Astrocyte (in vitro differentiated cells and primary cell): Measurements from ENCODE around the gene LINC00632. TPM values are rescaled to one million over a fixed set of nuclear protein-coding genes. Genes with fewer than 3 reads are reported as not detected.

Experiments
- DNase-seq: peaks from one replicate; pipeline ENCODE4 v3.0.0-alpha.2; 2010; ENCODE audit warnings: low read depth
- FAIRE-seq: peaks from 2 replicates; lab custom pipeline; 2011; peaks lifted over from hg19 to GRCh38; lab: Jason Lieb, UNC
- H2AFZ ChIP-seq: 2 replicates; pipeline ENCODE4 v1.6.0; 2012; ENCODE audit warnings: low read depth, low read length, inconsistent platforms
- H3K27ac ChIP-seq: 2 replicates; pipeline ENCODE4 v1.5.1; 2011; ENCODE audit warnings: low read depth, low read length, inconsistent platforms
- H3K27me3 ChIP-seq: 2 replicates; pipeline ENCODE4 v1.6.0; 2011; ENCODE audit warnings: low read length, inconsistent platforms; ENCODE audit not compliant: insufficient read depth
- H3K36me3 ChIP-seq: 2 replicates; pipeline ENCODE4 v1.5.1; 2011; ENCODE audit warnings: low read length, inconsistent platforms; ENCODE audit not compliant: insufficient read depth
- H3K4me1 ChIP-seq: 2 replicates; pipeline ENCODE4 v1.5.1; 2011; ENCODE audit warnings: low read length, inconsistent platforms; ENCODE audit not compliant: insufficient read depth
- H3K4me2 ChIP-seq: 2 replicates; pipeline ENCODE4 v1.6.0; 2012; ENCODE audit warnings: low read length, inconsistent platforms
- H3K4me3 ChIP-seq: 2 replicates; pipeline ENCODE4 v1.5.1; 2011; ENCODE audit warnings: low read depth, mild to moderate bottlenecking, low read length, inconsistent platforms; ENCODE audit not compliant: insufficient read depth
- H3K79me2 ChIP-seq: 2 replicates; pipeline ENCODE4 v1.6.0; 2012; ENCODE audit warnings: mild to moderate bottlenecking, low read length, inconsistent platforms; ENCODE audit not compliant: insufficient read depth
- H3K9ac ChIP-seq: 2 replicates; pipeline ENCODE4 v1.6.0; 2012; ENCODE audit warnings: mild to moderate bottlenecking, low read length, inconsistent platforms
- H3K9me3 ChIP-seq: 2 replicates; pipeline ENCODE4 v1.5.1; 2012; ENCODE audit warnings: low read depth, mild to moderate bottlenecking, low read length, inconsistent platforms; ENCODE audit not compliant: insufficient read depth
- H4K20me1 ChIP-seq: 2 replicates; pipeline ENCODE4 v1.6.0; 2012; ENCODE audit warnings: low read length, inconsistent platforms; ENCODE audit not compliant: insufficient read depth
- H3K27ac Mint-ChIP-seq: one replicate; pipeline ENCODE4 v1.8.0; 2021; ENCODE audit warnings: mild to moderate bottlenecking, mixed read lengths; ENCODE audit not compliant: unreplicated experiment
- H3K27me3 Mint-ChIP-seq: one replicate; pipeline ENCODE4 v1.8.0; 2021; ENCODE audit warnings: low read depth, mixed read lengths; ENCODE audit not compliant: unreplicated experiment
- H3K36me3 Mint-ChIP-seq: one replicate; pipeline ENCODE4 v1.8.0; 2021; ENCODE audit warnings: low read depth, mixed read lengths; ENCODE audit not compliant: unreplicated experiment
- H3K4me1 Mint-ChIP-seq: one replicate; pipeline ENCODE4 v1.8.0; 2021; ENCODE audit warnings: low read depth, mixed read lengths; ENCODE audit not compliant: unreplicated experiment
- H3K4me3 Mint-ChIP-seq: one replicate; pipeline ENCODE4 v1.8.0; 2021; ENCODE audit warnings: mild to moderate bottlenecking, moderate library complexity, mixed read lengths; ENCODE audit not compliant: unreplicated experiment
- H3K9me3 Mint-ChIP-seq: one replicate; pipeline ENCODE4 v1.8.0; 2021; ENCODE audit warnings: mild to moderate bottlenecking, mixed read lengths; ENCODE audit not compliant: unreplicated experiment
- CTCF ChIP-seq: IDR thresholded peaks from 2 replicates; pipeline ENCODE4 v1.5.1; 2011; ENCODE audit warnings: low read depth, mild to moderate bottlenecking, inconsistent platforms, low read length, moderate library complexity; ENCODE audit not compliant: insufficient read depth
- EZH2 ChIP-seq: IDR thresholded peaks from 2 replicates; pipeline ENCODE4 v1.6.1; 2012; ENCODE audit warnings: mild to moderate bottlenecking, low read length, inconsistent platforms; ENCODE audit not compliant: insufficient read depth
- total RNA-seq: library from RNA; stranded (reverse); gene quantifications from 2 replicates; pipeline ENCODE4 v1.2.1, GENCODE V29; 2021

LINC00632 gene
- total RNA-seq, 1 donor from 2014 or later: 318 TPM

GRCh38 chrX:140804292-140804691 lies 94.7 kb downstream of the LINC00632 start:
- Histone ChIP-seq H3K4me2 (no peak overlapping the region), H2AFZ (no peak overlapping the region), H3K9ac (no peak overlapping the region), H4K20me1 (no peaks in the 10 kb centered on the region), H3K4me1 (no peaks in the 10 kb centered on the region), H3K79me2 (no peaks in the 10 kb centered on the region), H3K36me3 (no peaks in the 10 kb centered on the region), H3K4me3 (no peak overlapping the region), H3K27ac (no peak overlapping the region), H3K9me3 (no peaks in the 10 kb centered on the region), H3K27me3 (no peaks in the 10 kb centered on the region)
- Mint-ChIP-seq H3K9me3 (no peaks in the 10 kb centered on the region), H3K27ac (no peak overlapping the region), H3K36me3 (no peaks in the 10 kb centered on the region), H3K4me3 (no peak overlapping the region), H3K27me3 (no peaks in the 10 kb centered on the region), H3K4me1 (peaks cover 4% of the 10 kb centered on the region)
- TF ChIP-seq EZH2: no peak
- no peak for TF ChIP-seq CTCF
- FAIRE-seq (peak; percentile 5), DNase-seq (no peak)

- no peak overlapping the region for H3K27ac ChIP-seq
- Mint-ChIP-seq H3K9me3 (peaks cover 4% of the 10 kb centered on the region), H3K4me1 (no peaks in the 10 kb centered on the region), H3K4me3 (no peak overlapping the region), H3K36me3 (no peaks in the 10 kb centered on the region), H3K27me3 (peaks cover 3% of the 10 kb centered on the region), H3K27ac (no peak overlapping the region)
- H3K9me3 ChIP-seq: no peaks in the 10 kb centered on the region
- no peaks in the 10 kb centered on the region for H3K36me3 ChIP-seq
- no peak overlapping the region for H3K4me2 ChIP-seq
- H3K4me1 ChIP-seq: no peaks in the 10 kb centered on the region
- no peak overlapping the region for H2AFZ ChIP-seq
- no peaks in the 10 kb centered on the region for H3K27me3 ChIP-seq
- no peaks in the 10 kb centered on the region for H4K20me1 ChIP-seq
- H3K79me2 ChIP-seq: no peaks in the 10 kb centered on the region
- FAIRE-seq (no peak), DNase-seq (peak; percentile 27)
- TF ChIP-seq CTCF: no peak
- no peak for TF ChIP-seq EZH2
- no peak overlapping the region for H3K9ac ChIP-seq
- H3K4me3 ChIP-seq: no peak overlapping the region
Measured at GRCh38 chrX:140815868-140816267, 106.3 kb downstream of the LINC00632 start.

GRCh38 chrX:140817943-140818342 lies 108.4 kb downstream of the LINC00632 start:
- FAIRE-seq: peak; percentile 96

More at GRCh38 chrX:140817943-140818342, 108.4 kb downstream of the LINC00632 start:
- Mint-ChIP-seq H3K36me3 (no peaks in the 10 kb centered on the region), H3K9me3 (no peaks in the 10 kb centered on the region), H3K4me1 (no peaks in the 10 kb centered on the region), H3K4me3 (no peak overlapping the region), H3K27me3 (peaks cover 3% of the 10 kb centered on the region), H3K27ac (no peak overlapping the region)
- H3K4me3 ChIP-seq: no peak overlapping the region
- no peak overlapping the region for H3K27ac ChIP-seq
- H3K9me3 ChIP-seq: no peaks in the 10 kb centered on the region
- H3K4me1 ChIP-seq: no peaks in the 10 kb centered on the region
- no peaks in the 10 kb centered on the region for H3K79me2 ChIP-seq
- H3K9ac ChIP-seq: no peak overlapping the region
- no peak overlapping the region for H2AFZ ChIP-seq
- no peaks in the 10 kb centered on the region for H4K20me1 ChIP-seq
- no peaks in the 10 kb centered on the region for H3K36me3 ChIP-seq
- DNase-seq: peak; percentile 30
- no peak overlapping the region for H3K4me2 ChIP-seq
- H3K27me3 ChIP-seq: no peaks in the 10 kb centered on the region
- TF ChIP-seq CTCF (peak; percentile 46), EZH2 (no peak)
